ENCODE data around the gene LAMA5.
A peak's percentile ranks its signal among the peaks of the same experiment; 100 is the strongest.

LAMA5 gene

DNA sequence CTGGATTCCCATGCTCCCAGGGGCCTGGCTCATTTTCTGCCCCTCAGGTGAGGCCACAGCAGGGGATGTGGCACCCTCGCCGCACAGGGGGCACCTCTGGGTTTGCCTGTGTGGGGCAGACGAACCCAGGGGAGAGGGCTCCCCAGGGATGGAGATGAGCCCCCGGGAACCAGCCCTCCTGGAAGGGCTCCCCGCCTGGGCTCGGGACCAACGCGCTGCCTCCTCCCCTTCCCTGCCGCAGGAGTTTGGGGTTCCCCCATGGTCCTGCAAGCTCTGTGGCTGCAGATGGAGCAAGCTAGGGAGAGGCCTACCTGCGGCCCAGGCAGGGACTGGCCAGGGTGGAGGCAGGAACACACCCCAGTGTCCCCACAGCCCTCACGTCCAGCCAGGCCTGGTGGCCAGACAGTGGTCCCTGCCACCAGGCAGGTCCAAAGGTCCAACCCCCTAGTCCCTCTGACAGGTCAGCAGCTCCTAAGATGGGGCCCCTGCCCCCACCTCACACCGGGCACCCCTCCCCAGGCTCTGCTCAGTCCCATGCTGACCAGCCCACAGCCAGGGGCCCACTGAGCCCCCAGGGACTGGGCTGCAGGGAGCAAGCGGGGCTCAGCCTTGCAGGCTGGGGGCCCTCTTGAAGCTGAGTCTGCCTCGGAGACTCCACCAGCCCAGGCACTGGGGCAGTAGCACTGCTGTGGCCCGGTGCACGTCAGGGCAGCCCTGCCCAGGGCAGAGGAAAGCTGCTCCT is 13.7 kb downstream of the LAMA5 start:
- H3K27me3 Mint-ChIP-seq, result no peaks in the 10 kb centered on the region
- no peak overlapping the region for H3K27ac Mint-ChIP-seq
- no peak overlapping the region for H3K4me3 Mint-ChIP-seq
- peaks cover 2% of the 10 kb centered on the region for H3K36me3 Mint-ChIP-seq
- no peaks in the 10 kb centered on the region for H3K4me1 Mint-ChIP-seq (ENCODE audit: low read depth)
- H3K9me3 Mint-ChIP-seq (ENCODE audit: low read depth), result no peaks in the 10 kb centered on the region

DNA sequence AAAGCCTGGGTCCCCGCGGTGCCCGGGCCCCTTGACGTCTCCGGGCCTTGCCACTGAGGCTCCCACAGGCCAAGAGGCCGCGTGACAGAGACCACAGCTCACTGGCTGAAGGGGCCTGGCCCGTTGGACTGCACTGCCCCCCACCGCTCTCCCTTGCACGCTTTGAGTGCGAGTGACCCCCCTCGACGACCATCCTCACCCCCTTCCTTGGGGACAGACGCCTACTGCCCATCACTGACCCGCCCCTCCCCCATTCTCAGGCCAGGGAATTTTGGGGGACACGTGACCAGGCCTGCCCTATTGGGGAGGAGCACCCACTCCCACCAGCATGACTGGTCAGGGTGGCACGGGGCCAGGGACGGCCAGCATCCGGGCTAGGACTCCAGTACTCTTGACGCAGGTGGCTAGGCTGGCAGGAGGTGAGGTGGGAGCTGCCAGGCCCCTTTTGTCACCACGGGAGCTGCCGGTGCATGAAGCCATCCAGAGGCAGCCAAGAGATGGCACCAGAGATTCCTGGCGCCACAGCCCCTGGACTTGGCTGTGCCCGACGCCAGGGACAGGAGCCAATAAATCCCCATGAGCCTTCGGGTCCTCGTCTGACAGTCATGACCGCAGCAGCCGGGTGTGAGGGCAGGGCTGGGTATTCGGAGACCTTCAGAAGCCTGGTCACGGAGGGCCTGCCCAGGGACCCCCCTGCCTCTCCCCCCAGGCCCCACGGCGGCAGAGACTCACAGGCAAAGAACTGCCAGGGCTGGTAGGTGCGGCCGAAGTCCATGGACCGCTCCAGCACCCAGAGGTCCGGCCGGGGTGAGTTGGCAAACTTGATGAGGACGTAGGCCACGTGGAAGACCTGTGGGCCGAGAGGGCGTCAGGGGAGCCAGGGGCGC is 14.5 kb downstream of the LAMA5 start:
- H3K9me3 Mint-ChIP-seq (ENCODE audit: low read depth), result no peaks in the 10 kb centered on the region
- no peak overlapping the region for H3K4me3 Mint-ChIP-seq
- H3K27me3 Mint-ChIP-seq, result no peaks in the 10 kb centered on the region

DNA sequence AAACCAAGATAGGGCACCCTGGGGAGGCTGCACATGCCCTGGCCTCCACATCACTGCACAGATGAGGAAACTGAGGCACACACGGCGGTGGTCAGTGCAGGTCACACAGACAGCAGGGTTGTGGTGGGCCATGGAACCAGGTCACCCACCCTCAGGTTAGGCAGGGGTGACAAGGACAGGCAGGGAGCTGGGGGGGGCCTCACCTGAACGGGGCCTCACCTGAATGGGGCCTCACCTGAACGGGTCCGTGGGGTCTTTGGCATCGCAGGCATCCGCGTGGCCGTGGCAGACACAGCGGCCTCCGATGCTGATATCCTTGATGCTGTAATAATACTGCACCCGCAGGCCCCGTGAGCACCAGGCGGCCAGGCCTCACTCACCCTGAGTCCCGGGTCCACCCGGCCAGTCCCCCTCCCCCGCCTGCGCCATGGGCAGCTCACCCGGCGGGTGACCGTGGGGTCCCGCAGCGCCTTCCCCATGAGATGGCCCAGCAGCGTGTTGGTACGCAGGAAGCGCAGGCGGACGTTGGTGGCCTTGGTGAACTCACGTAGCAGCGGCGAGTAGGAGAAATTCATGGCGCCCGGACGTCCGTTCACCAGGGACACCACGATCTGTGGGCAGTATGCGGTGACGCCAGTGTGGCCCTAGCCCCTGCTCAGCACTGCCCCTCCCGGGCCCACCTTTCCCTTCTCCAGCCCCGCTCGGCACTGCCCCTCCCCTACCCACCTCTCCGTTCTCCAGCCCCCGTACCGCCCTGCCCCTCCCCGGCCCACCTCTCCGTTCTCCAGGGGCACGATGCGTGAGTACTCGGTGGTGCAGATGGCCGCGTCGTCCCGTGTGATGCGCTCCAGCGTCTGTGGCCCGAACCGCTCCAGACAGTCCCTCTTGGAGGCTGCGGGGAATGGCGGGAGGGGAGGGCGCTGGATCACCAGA is 15.4 kb downstream of the LAMA5 start:
- H3K9me3 Mint-ChIP-seq (ENCODE audit: low read depth), result no peaks in the 10 kb centered on the region
- H3K27me3 Mint-ChIP-seq, result no peaks in the 10 kb centered on the region
- peaks cover 2% of the 10 kb centered on the region for H3K36me3 Mint-ChIP-seq
- H3K27ac Mint-ChIP-seq, result no peak overlapping the region
- H3K4me3 Mint-ChIP-seq, result no peak overlapping the region
- no peaks in the 10 kb centered on the region for H3K4me1 Mint-ChIP-seq (ENCODE audit: low read depth)

More for the DNA sequence above, 14.5 kb downstream of the LAMA5 start:
- Mint-ChIP-seq H3K36me3 (peaks cover 2% of the 10 kb centered on the region), H3K4me1 (ENCODE audit: low read depth) (no peaks in the 10 kb centered on the region), H3K27ac (no peak overlapping the region)

- Mint-ChIP-seq H3K9me3 (ENCODE audit: low read depth) (no peaks in the 10 kb centered on the region), H3K36me3 (peaks cover 2% of the 10 kb centered on the region), H3K4me3 (no peak overlapping the region), H3K27ac (no peak overlapping the region), H3K4me1 (ENCODE audit: low read depth) (no peaks in the 10 kb centered on the region), H3K27me3 (no peaks in the 10 kb centered on the region)
These were observed 16.3 kb downstream of the LAMA5 start for GRCh38 chr20:62350629-62351422.

DNA sequence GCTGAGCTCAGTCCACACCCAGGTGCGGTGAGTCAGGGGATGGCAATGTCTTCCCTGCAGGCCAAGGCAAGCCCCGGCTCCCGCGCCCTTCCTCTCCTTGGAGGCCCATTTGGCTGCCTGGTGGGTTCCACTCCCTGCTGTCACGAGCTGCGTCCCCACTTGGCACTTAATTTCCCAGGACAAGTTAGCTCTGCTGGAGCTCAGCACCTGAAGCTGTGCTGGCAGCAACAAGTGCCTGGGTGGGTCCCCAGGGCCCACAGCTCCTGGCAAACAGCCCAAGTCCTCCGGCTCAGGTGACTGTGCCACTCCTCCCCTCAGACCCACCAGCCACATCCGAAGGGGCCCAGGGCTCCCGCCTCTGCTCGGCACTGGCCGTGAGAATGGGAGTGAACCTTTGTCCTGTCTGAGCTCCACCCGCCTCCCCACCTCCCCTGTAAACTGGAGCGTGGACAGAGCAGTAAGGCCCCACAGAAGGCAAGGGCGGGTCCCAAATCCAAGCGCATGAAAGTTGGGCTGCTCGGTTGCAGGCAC is 16.9 kb downstream of the LAMA5 start:
- Mint-ChIP-seq H3K9me3 (ENCODE audit: low read depth) (no peaks in the 10 kb centered on the region), H3K36me3 (peaks cover 2% of the 10 kb centered on the region), H3K27ac (no peak overlapping the region), H3K4me3 (no peak overlapping the region), H3K27me3 (no peaks in the 10 kb centered on the region), H3K4me1 (ENCODE audit: low read depth) (no peaks in the 10 kb centered on the region)

GRCh38 chr20:62349556-62350097 is 17.5 kb downstream of the LAMA5 start:
- Mint-ChIP-seq H3K27ac (peak overlapping the region; percentile 54), H3K27me3 (no peaks in the 10 kb centered on the region), H3K36me3 (peaks cover 2% of the 10 kb centered on the region), H3K9me3 (ENCODE audit: low read depth) (no peaks in the 10 kb centered on the region), H3K4me3 (no peak overlapping the region), H3K4me1 (ENCODE audit: low read depth) (no peaks in the 10 kb centered on the region)

DNA sequence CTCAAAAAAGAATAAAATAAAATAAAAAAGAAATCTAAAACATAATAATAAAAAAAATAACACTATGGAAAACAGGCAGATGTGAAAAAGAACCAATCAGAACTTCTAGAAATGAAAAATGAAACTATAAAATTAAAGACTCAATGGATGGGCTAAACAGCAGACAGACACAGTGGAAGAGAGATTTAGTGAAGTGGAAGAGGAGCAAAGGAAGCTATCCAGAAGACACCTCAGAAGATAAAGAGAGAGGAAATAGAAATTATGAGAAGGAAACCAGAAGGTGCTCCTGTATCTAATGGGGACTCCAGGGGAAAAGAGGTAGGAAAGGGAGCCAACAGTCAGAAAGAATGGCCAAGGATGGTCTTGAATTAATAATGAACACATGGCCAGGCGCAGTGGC is 18.5 kb downstream of the LAMA5 start:
- no peaks in the 10 kb centered on the region for H3K27me3 Mint-ChIP-seq
- H3K27ac Mint-ChIP-seq, result no peak overlapping the region
- H3K4me3 Mint-ChIP-seq, result no peak overlapping the region
- no peaks in the 10 kb centered on the region for H3K9me3 Mint-ChIP-seq (ENCODE audit: low read depth)
- no peaks in the 10 kb centered on the region for H3K4me1 Mint-ChIP-seq (ENCODE audit: low read depth)
- peaks cover 2% of the 10 kb centered on the region for H3K36me3 Mint-ChIP-seq

GRCh38 chr20:62347445-62347844 is 19.7 kb downstream of the LAMA5 start:
- Mint-ChIP-seq H3K27ac (no peak overlapping the region), H3K4me1 (ENCODE audit: low read depth) (no peaks in the 10 kb centered on the region), H3K9me3 (ENCODE audit: low read depth) (no peaks in the 10 kb centered on the region), H3K36me3 (peaks cover 2% of the 10 kb centered on the region), H3K4me3 (no peak overlapping the region), H3K27me3 (no peaks in the 10 kb centered on the region)

DNA sequence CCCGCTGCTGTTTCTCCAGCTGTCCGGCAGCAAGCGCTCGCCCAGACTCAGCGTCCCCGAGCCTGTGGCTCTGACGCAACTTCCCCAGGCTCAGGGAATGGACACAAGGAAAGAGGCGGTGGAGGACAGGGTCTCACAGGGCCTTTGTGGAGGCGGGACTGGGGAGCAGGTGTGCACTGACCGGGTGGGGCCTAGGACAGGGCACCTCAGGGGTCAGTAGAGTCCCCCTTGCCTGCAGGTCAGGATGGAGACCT is 20.0 kb downstream of the LAMA5 start:
- Mint-ChIP-seq H3K27me3 (no peaks in the 10 kb centered on the region), H3K36me3 (peaks cover 2% of the 10 kb centered on the region), H3K4me1 (ENCODE audit: low read depth) (no peaks in the 10 kb centered on the region), H3K9me3 (ENCODE audit: low read depth) (no peaks in the 10 kb centered on the region), H3K4me3 (no peak overlapping the region), H3K27ac (no peak overlapping the region)

DNA sequence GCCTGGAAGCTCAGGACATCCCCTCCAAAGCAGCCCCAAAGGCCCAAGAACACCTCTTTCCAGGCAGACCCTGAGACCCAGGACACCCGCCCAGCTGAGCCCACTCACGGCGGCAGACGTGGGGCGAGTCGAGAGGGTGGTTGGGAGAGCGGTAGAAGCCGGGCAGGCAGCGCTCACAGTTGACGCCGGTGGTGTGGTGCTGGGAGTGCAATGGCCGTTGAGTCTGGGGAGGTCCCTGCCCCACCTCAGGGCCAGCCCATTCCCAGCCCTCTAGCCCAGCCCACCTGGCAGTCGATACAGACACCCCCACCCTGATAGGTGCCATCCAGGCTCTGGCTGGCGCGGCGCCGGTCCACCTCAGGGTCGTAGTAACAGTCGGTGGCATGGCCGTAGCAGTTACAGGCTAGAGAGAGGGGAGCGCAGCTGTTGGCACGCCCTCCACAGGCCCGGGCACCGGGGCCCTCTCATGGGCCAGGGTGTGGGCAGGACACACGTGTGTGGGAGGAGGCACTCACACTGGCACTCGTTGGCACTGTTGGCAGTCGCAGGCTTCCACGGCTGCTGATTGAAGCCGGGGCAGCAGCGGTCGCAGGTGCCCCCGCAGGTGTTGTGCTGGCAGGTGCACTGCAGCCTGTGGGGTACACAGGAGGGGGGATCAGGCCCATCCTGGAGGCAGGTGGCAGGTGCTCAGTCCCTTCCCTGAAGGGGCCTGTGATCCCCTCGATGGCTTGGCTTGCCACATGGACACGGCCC is 20.5 kb downstream of the LAMA5 start:
- Mint-ChIP-seq H3K27ac (no peak overlapping the region), H3K9me3 (ENCODE audit: low read depth) (no peaks in the 10 kb centered on the region), H3K4me1 (ENCODE audit: low read depth) (no peaks in the 10 kb centered on the region), H3K36me3 (peaks cover 2% of the 10 kb centered on the region), H3K4me3 (no peak overlapping the region), H3K27me3 (no peaks in the 10 kb centered on the region)

GRCh38 chr20:62345681-62346370 is 21.3 kb downstream of the LAMA5 start:
- H3K9me3 Mint-ChIP-seq (ENCODE audit: low read depth), result no peaks in the 10 kb centered on the region
- H3K27ac Mint-ChIP-seq, result no peak overlapping the region
- H3K27me3 Mint-ChIP-seq, result no peaks in the 10 kb centered on the region

GRCh38 chr20:62344782-62345181 is 22.3 kb downstream of the LAMA5 start:
- Mint-ChIP-seq H3K9me3 (ENCODE audit: low read depth) (no peaks in the 10 kb centered on the region), H3K4me3 (no peak overlapping the region), H3K27me3 (peaks cover 3% of the 10 kb centered on the region), H3K36me3 (peaks cover 2% of the 10 kb centered on the region), H3K27ac (no peak overlapping the region), H3K4me1 (ENCODE audit: low read depth) (no peaks in the 10 kb centered on the region)

More at GRCh38 chr20:62345681-62346370, 21.3 kb downstream of the LAMA5 start:
- no peak overlapping the region for H3K4me3 Mint-ChIP-seq
- peaks cover 2% of the 10 kb centered on the region for H3K36me3 Mint-ChIP-seq
- H3K4me1 Mint-ChIP-seq (ENCODE audit: low read depth), result no peaks in the 10 kb centered on the region

GRCh38 chr20:62344092-62344491 is 23.0 kb downstream of the LAMA5 start:
- H3K27me3 Mint-ChIP-seq, result peaks cover 6% of the 10 kb centered on the region
- H3K36me3 Mint-ChIP-seq, result peaks cover 2% of the 10 kb centered on the region
- H3K4me1 Mint-ChIP-seq (ENCODE audit: low read depth), result no peaks in the 10 kb centered on the region
- no peaks in the 10 kb centered on the region for H3K9me3 Mint-ChIP-seq (ENCODE audit: low read depth)
- H3K27ac Mint-ChIP-seq, result no peak overlapping the region
- H3K4me3 Mint-ChIP-seq, result no peak overlapping the region
